Stimulated activated CD4-positive, alpha-beta T cell treated with anti-CD3 and anti-CD28 coated beads, Interleukin-2, amount 100 ng/mL, for 4 hours (primary cell): Measurements from ENCODE around the gene MROH2A.

Experiments used
- DNase-seq: peaks from one replicate; pipeline ENCODE4 v3.0.0-alpha.2; 2020; ENCODE audit warnings: low read depth

MROH2A gene

GRCh38 chr2:233801357-233802131 is 23.4 kb downstream of the MROH2A start:
- DNase-seq = no peak

- no peak for DNase-seq
Observed at GRCh38 chr2:233802132-233802815, 24.1 kb downstream of the MROH2A start.

- DNase-seq = no peak
Observed at GRCh38 chr2:233803292-233803911, 25.3 kb downstream of the MROH2A start.

GRCh38 chr2:233803994-233804393 is 25.9 kb downstream of the MROH2A start:
- no peak for DNase-seq

- no peak for DNase-seq
Observed at GRCh38 chr2:233807215-233807865, 29.2 kb downstream of the MROH2A start.

- no peak for DNase-seq
Observed at GRCh38 chr2:233807966-233808935, 30.1 kb downstream of the MROH2A start.

- no peak for DNase-seq
Observed at GRCh38 chr2:233810385-233810784, 32.3 kb downstream of the MROH2A start.

GRCh38 chr2:233811087-233811486 is 33.0 kb downstream of the MROH2A start:
- no peak for DNase-seq

GRCh38 chr2:233811732-233812131 is 33.6 kb downstream of the MROH2A start:
- DNase-seq = no peak

- no peak for DNase-seq
Observed at GRCh38 chr2:233813236-233814055, 35.3 kb downstream of the MROH2A start.

GRCh38 chr2:233814056-233814835 is 36.1 kb downstream of the MROH2A start:
- DNase-seq = no peak

GRCh38 chr2:233815861-233816260 is 37.7 kb downstream of the MROH2A start:
- no peak for DNase-seq

GRCh38 chr2:233816334-233816733 is 38.2 kb downstream of the MROH2A start:
- DNase-seq = no peak

GRCh38 chr2:233816771-233817170 is 38.6 kb downstream of the MROH2A start:
- no peak for DNase-seq

- no peak for DNase-seq
Observed at GRCh38 chr2:233817361-233817911, 39.3 kb downstream of the MROH2A start.

GRCh38 chr2:233817995-233818638 is 40.0 kb downstream of the MROH2A start:
- DNase-seq = no peak

- DNase-seq = no peak
Observed at GRCh38 chr2:233818639-233819621, 40.8 kb downstream of the MROH2A start.
